ENCODE data around the gene STK17A.

- TF ChIP-seq CTCF (IDR thresholded peaks at IDR 0.05) (no peak), POLR2A (IDR thresholded peaks at IDR 0.05) (no peak), EP300 (IDR thresholded peaks at IDR 0.05) (no peak)
Observed at GRCh38 chr7:43612599-43613589, 30.0 kb downstream of the STK17A start.

Measured in gastroesophageal sphincter (tissue), 3 donors.